Middle frontal gyrus (tissue), 1 donor: ENCODE data around the gene LGALS9.
"Not testable (repeated sequence)": the region's sequence is repeated elsewhere in the genome, so short reads cannot be mapped to it uniquely, and the experiment has no call there.

Source experiments
- DNase-seq: peaks from one replicate; pipeline ENCODE4 v3.0.0-alpha.2; 2015; ENCODE audit warnings: low spot score; ENCODE audit errors: extremely low spot score

Gene LGALS9

GRCh38 chr17:27629260-27629659 is 1.7 kb upstream of the LGALS9 start:
- DNase-seq, result not testable (repeated sequence)

GRCh38 chr17:27631411-27631760 is 398 bp downstream of the LGALS9 start:
- DNase-seq, result no peak

GRCh38 chr17:27631897-27632725 is 1.1 kb downstream of the LGALS9 start:
- DNase-seq, result no peak

GRCh38 chr17:27632766-27633165 is 1.8 kb downstream of the LGALS9 start:
- not testable (repeated sequence) for DNase-seq

- DNase-seq, result no peak
Measured at GRCh38 chr17:27633312-27634025, 2.5 kb downstream of the LGALS9 start.

- no peak for DNase-seq
Measured at GRCh38 chr17:27634026-27634335, 3.0 kb downstream of the LGALS9 start.

GRCh38 chr17:27634776-27635175 is 3.8 kb downstream of the LGALS9 start:
- DNase-seq, result no peak

GRCh38 chr17:27635275-27635823 is 4.4 kb downstream of the LGALS9 start:
- no peak for DNase-seq

- not testable (repeated sequence) for DNase-seq
Measured at GRCh38 chr17:27636005-27636520, 5.1 kb downstream of the LGALS9 start.

GRCh38 chr17:27637818-27638217 is 6.8 kb downstream of the LGALS9 start:
- not testable (repeated sequence) for DNase-seq

GRCh38 chr17:27638415-27638914 is 7.5 kb downstream of the LGALS9 start:
- not testable (repeated sequence) for DNase-seq

GRCh38 chr17:27640790-27641189 is 9.8 kb downstream of the LGALS9 start:
- no peak for DNase-seq

GRCh38 chr17:27644586-27644985 is 13.6 kb downstream of the LGALS9 start:
- DNase-seq, result no peak

GRCh38 chr17:27645621-27646020 is 14.6 kb downstream of the LGALS9 start:
- DNase-seq, result not testable (repeated sequence)

- no peak for DNase-seq
Measured at GRCh38 chr17:27646232-27646631, 15.2 kb downstream of the LGALS9 start.

- DNase-seq, result no peak
Measured at GRCh38 chr17:27647765-27648164, 16.8 kb downstream of the LGALS9 start.

GRCh38 chr17:27649111-27649571 is 18.2 kb downstream of the LGALS9 start:
- peak; percentile 40 for DNase-seq

- peak; percentile 17 for DNase-seq
Measured at GRCh38 chr17:27649929-27650328, 18.9 kb downstream of the LGALS9 start.

GRCh38 chr17:27650836-27651235 is 19.8 kb downstream of the LGALS9 start:
- DNase-seq, result no peak

GRCh38 chr17:27651411-27652345 is 20.7 kb downstream of the LGALS9 start:
- DNase-seq, result no peak

- not testable (repeated sequence) for DNase-seq
Measured at GRCh38 chr17:27653449-27653971, 22.5 kb downstream of the LGALS9 start.
